Sigmoid colon (tissue), 4 donors: ENCODE results near the gene PDE3B.

Experiments
- CTCF ChIP-seq, 4 experiments: fragments of 450-650 bp in 3 of 4; fragments of 200-600 bp in 1 of 4; IDR thresholded peaks; one replicate each; pipeline ENCODE4 v1.5.1; 2016 to 2019; ENCODE audit warnings: antibody characterized with exemption in 4 of 4, mild to moderate bottlenecking in 3 of 4, moderate library complexity in 2 of 4
- EP300 ChIP-seq, 4 donors: sonication (generic); formaldehyde crosslinking; IDR thresholded peaks; one replicate each; pipeline ENCODE4 v1.6.1; 2017; ENCODE audit warnings: antibody characterized with exemption in 4 of 4
- POLR2A ChIP-seq, 2 donors: fragments of 450-650 bp; IDR thresholded peaks; one replicate each; pipeline ENCODE4 v1.6.1; 2016; ENCODE audit warnings: antibody characterized with exemption in 2 of 2, mild to moderate bottlenecking in 2 of 2, moderate library complexity in 2 of 2

- TF ChIP-seq CTCF (IDR thresholded peaks at IDR 0.05) (no peak), POLR2A (IDR thresholded peaks at IDR 0.05) (no peak), EP300 (IDR thresholded peaks at IDR 0.05) (no peak)
Measured at GRCh38 chr11:14873632-14874031, 230.0 kb downstream of the PDE3B start.
